ENCODE data around the gene DHRS2. TPM values are rescaled to one million over a fixed set of nuclear protein-coding genes. Genes with fewer than 3 reads are reported as not detected.
A peak's percentile ranks its signal among the peaks of the same experiment; 100 is the strongest.
"Not testable (repeated sequence)": the region's sequence is repeated elsewhere in the genome, so short reads cannot be mapped to it uniquely, and the experiment has no call there.

The DHRS2 gene
- total and polyA plus RNA-seq, 5 donors from 2014 or later = 0.25 TPM; not detected in 4

GRCh38 chr14:23608454-23608853 is 27.7 kb upstream of the DHRS2 start:
- no peaks in the 10 kb centered on the region for H3K9me3 ChIP-seq (ENCODE audit: control insufficient read depth in 2 of 2, low read length in 2 of 2)
- Mint-ChIP-seq H3K4me1 (peaks cover 15 to 37% (median 25%) of the 10 kb centered on the region in 4 donors), H3K9me3 (peaks cover 0 to 11% (median 0%) of the 10 kb centered on the region in 7 donors), H3K27me3 (no peaks in the 10 kb centered on the region), H3K36me3 (no peaks in the 10 kb centered on the region), H3K27ac (peak overlapping the region in 1 of 3 donors; percentile 94), H3K4me3 (no peak overlapping the region)
- ATAC-seq (ENCODE audit: low read depth in 2 of 2) (no peak), DNase-seq (no peak)
- H3K27me3 ChIP-seq (ENCODE audit: control insufficient read depth, insufficient read depth, low read length) = no peaks in the 10 kb centered on the region
- no peak overlapping the region for H3K27ac ChIP-seq (ENCODE audit: insufficient read depth, low read length, poor library complexity, severe bottlenecking)
- H3K4me1 ChIP-seq (ENCODE audit: control insufficient read depth, insufficient read depth, low read length, poor library complexity, severe bottlenecking) = peaks cover 20% of the 10 kb centered on the region
- H3K4me3 ChIP-seq (ENCODE audit: low read depth, low read length) = no peak overlapping the region
- no peaks in the 10 kb centered on the region for H3K36me3 ChIP-seq (ENCODE audit: control insufficient read depth, insufficient read depth, low read length)

GRCh38 chr14:23609001-23609400 is 27.2 kb upstream of the DHRS2 start:
- Histone ChIP-seq H3K4me1 (ENCODE audit: control insufficient read depth, insufficient read depth, low read length, poor library complexity, severe bottlenecking) (peaks cover 20% of the 10 kb centered on the region), H3K27ac (ENCODE audit: insufficient read depth, low read length, poor library complexity, severe bottlenecking) (no peak overlapping the region), H3K9me3 (ENCODE audit: control insufficient read depth in 2 of 2, low read length in 2 of 2) (no peaks in the 10 kb centered on the region), H3K4me3 (ENCODE audit: low read depth, low read length) (no peak overlapping the region), H3K27me3 (ENCODE audit: control insufficient read depth, insufficient read depth, low read length) (no peaks in the 10 kb centered on the region), H3K36me3 (ENCODE audit: control insufficient read depth, insufficient read depth, low read length) (no peaks in the 10 kb centered on the region)
- Mint-ChIP-seq H3K4me1 (peaks cover 15 to 37% (median 25%) of the 10 kb centered on the region in 4 donors), H3K36me3 (no peaks in the 10 kb centered on the region), H3K9me3 (peaks cover 0 to 11% (median 0%) of the 10 kb centered on the region in 7 donors), H3K27ac (peak overlapping the region in 2 of 3 donors; percentile 16 to 94), H3K27me3 (no peaks in the 10 kb centered on the region), H3K4me3 (peak overlapping the region in 2 of 4 donors; percentile 35 to 42)
- DNase-seq (no peak), ATAC-seq (ENCODE audit: low read depth in 2 of 2) (no peak)

- not testable (repeated sequence) for H3K36me3 ChIP-seq (ENCODE audit: control insufficient read depth, insufficient read depth, low read length); DNase-seq; H3K9me3 ChIP-seq (ENCODE audit: control insufficient read depth in 2 of 2, low read length in 2 of 2); H3K36me3 Mint-ChIP-seq; H3K27me3 Mint-ChIP-seq; ATAC-seq (ENCODE audit: low read depth in 2 of 2); H3K27me3 ChIP-seq (ENCODE audit: control insufficient read depth, insufficient read depth, low read length); H3K4me3 ChIP-seq (ENCODE audit: low read depth, low read length)
- peaks cover 15 to 37% (median 25%) of the 10 kb centered on the region in 4 donors for H3K4me1 Mint-ChIP-seq
- Histone ChIP-seq H3K4me1 (ENCODE audit: control insufficient read depth, insufficient read depth, low read length, poor library complexity, severe bottlenecking) (peaks cover 20% of the 10 kb centered on the region), H3K27ac (ENCODE audit: insufficient read depth, low read length, poor library complexity, severe bottlenecking) (peak overlapping the region; percentile 71)
- H3K4me3 Mint-ChIP-seq = peak overlapping the region in 3 of 4 donors; percentile 10 to 82 (median 35)
- H3K9me3 Mint-ChIP-seq = peaks cover 0 to 11% (median 0%) of the 10 kb centered on the region in 7 donors
- peak overlapping the region; percentile 90 to 98 (median 94) for H3K27ac Mint-ChIP-seq
These were observed 26.6 kb upstream of the DHRS2 start for GRCh38 chr14:23609411-23610089.

GRCh38 chr14:23610090-23610814 is 25.9 kb upstream of the DHRS2 start:
- Histone ChIP-seq H3K4me1 (ENCODE audit: control insufficient read depth, insufficient read depth, low read length, poor library complexity, severe bottlenecking) (peaks cover 20% of the 10 kb centered on the region), H3K27me3 (ENCODE audit: control insufficient read depth, insufficient read depth, low read length) (no peaks in the 10 kb centered on the region), H3K4me3 (ENCODE audit: low read depth, low read length) (peak overlapping the region; percentile 57), H3K27ac (ENCODE audit: insufficient read depth, low read length, poor library complexity, severe bottlenecking) (peak overlapping the region; percentile 71), H3K9me3 (ENCODE audit: control insufficient read depth in 2 of 2, low read length in 2 of 2) (no peaks in the 10 kb centered on the region), H3K36me3 (ENCODE audit: control insufficient read depth, insufficient read depth, low read length) (no peaks in the 10 kb centered on the region)
- DNase-seq (peak in 2 of 3 donors; percentile 34 to 59), ATAC-seq (ENCODE audit: low read depth in 2 of 2) (peak; percentile 83 to 86)
- peaks cover 0 to 11% (median 0%) of the 10 kb centered on the region in 7 donors for H3K9me3 Mint-ChIP-seq
- no peaks in the 10 kb centered on the region for H3K36me3 Mint-ChIP-seq
- H3K27me3 Mint-ChIP-seq = no peaks in the 10 kb centered on the region
- peak overlapping the region; percentile 90 to 98 (median 94) for H3K27ac Mint-ChIP-seq
- peaks cover 15 to 37% (median 25%) of the 10 kb centered on the region in 4 donors for H3K4me1 Mint-ChIP-seq
- peak overlapping the region; percentile 13 to 82 (median 76) for H3K4me3 Mint-ChIP-seq

- Mint-ChIP-seq H3K36me3 (no peaks in the 10 kb centered on the region), H3K9me3 (peaks cover 0 to 11% (median 0%) of the 10 kb centered on the region in 7 donors), H3K27ac (peak overlapping the region; percentile 90 to 98 (median 94)), H3K27me3 (no peaks in the 10 kb centered on the region), H3K4me3 (peak overlapping the region in 3 of 4 donors; percentile 13 to 82 (median 74)), H3K4me1 (peaks cover 15 to 37% (median 24%) of the 10 kb centered on the region in 4 donors)
- Histone ChIP-seq H3K36me3 (ENCODE audit: control insufficient read depth, insufficient read depth, low read length) (no peaks in the 10 kb centered on the region), H3K9me3 (ENCODE audit: control insufficient read depth in 2 of 2, low read length in 2 of 2) (no peaks in the 10 kb centered on the region), H3K27me3 (ENCODE audit: control insufficient read depth, insufficient read depth, low read length) (no peaks in the 10 kb centered on the region), H3K4me1 (ENCODE audit: control insufficient read depth, insufficient read depth, low read length, poor library complexity, severe bottlenecking) (peaks cover 20% of the 10 kb centered on the region), H3K4me3 (ENCODE audit: low read depth, low read length) (peak overlapping the region; percentile 57), H3K27ac (ENCODE audit: insufficient read depth, low read length, poor library complexity, severe bottlenecking) (peak overlapping the region; percentile 71)
- peak in 2 of 3 donors; percentile 14 to 39 for DNase-seq
- ATAC-seq (ENCODE audit: low read depth in 2 of 2) = peak; percentile 31 to 59
These were observed 25.3 kb upstream of the DHRS2 start for GRCh38 chr14:23610815-23611289.

- no peak for ATAC-seq (ENCODE audit: low read depth in 2 of 2)
These were observed 23.8 kb upstream of the DHRS2 start for GRCh38 chr14:23612354-23612732.

GRCh38 chr14:23612802-23613201 is 23.4 kb upstream of the DHRS2 start:
- Mint-ChIP-seq H3K4me1 (peaks cover 15 to 33% (median 20%) of the 10 kb centered on the region in 4 donors), H3K36me3 (no peaks in the 10 kb centered on the region), H3K9me3 (peaks cover 0 to 11% (median 0%) of the 10 kb centered on the region in 7 donors), H3K27me3 (no peaks in the 10 kb centered on the region), H3K27ac (peak overlapping the region in 2 of 3 donors; percentile 17 to 22), H3K4me3 (no peak overlapping the region)
- no peaks in the 10 kb centered on the region for H3K9me3 ChIP-seq (ENCODE audit: control insufficient read depth in 2 of 2, low read length in 2 of 2)
- H3K4me1 ChIP-seq (ENCODE audit: control insufficient read depth, insufficient read depth, low read length, poor library complexity, severe bottlenecking) = peaks cover 20% of the 10 kb centered on the region
- ATAC-seq (ENCODE audit: low read depth in 2 of 2) = no peak
- no peak overlapping the region for H3K27ac ChIP-seq (ENCODE audit: insufficient read depth, low read length, poor library complexity, severe bottlenecking)
- DNase-seq = no peak
- no peaks in the 10 kb centered on the region for H3K27me3 ChIP-seq (ENCODE audit: control insufficient read depth, insufficient read depth, low read length)
- H3K4me3 ChIP-seq (ENCODE audit: low read depth, low read length) = no peak overlapping the region
- no peaks in the 10 kb centered on the region for H3K36me3 ChIP-seq (ENCODE audit: control insufficient read depth, insufficient read depth, low read length)

More at GRCh38 chr14:23612354-23612732, 23.8 kb upstream of the DHRS2 start:
- no peaks in the 10 kb centered on the region for H3K36me3 ChIP-seq (ENCODE audit: control insufficient read depth, insufficient read depth, low read length)
- DNase-seq = no peak
- no peak overlapping the region for H3K4me3 Mint-ChIP-seq
- H3K9me3 Mint-ChIP-seq = peaks cover 0 to 11% (median 0%) of the 10 kb centered on the region in 7 donors
- H3K27me3 Mint-ChIP-seq = no peaks in the 10 kb centered on the region
- peaks cover 15 to 33% (median 21%) of the 10 kb centered on the region in 4 donors for H3K4me1 Mint-ChIP-seq
- no peak overlapping the region for H3K4me3 ChIP-seq (ENCODE audit: low read depth, low read length)
- no peak overlapping the region for H3K27ac ChIP-seq (ENCODE audit: insufficient read depth, low read length, poor library complexity, severe bottlenecking)
- H3K36me3 Mint-ChIP-seq = no peaks in the 10 kb centered on the region
- H3K4me1 ChIP-seq (ENCODE audit: control insufficient read depth, insufficient read depth, low read length, poor library complexity, severe bottlenecking) = peaks cover 20% of the 10 kb centered on the region
- no peaks in the 10 kb centered on the region for H3K9me3 ChIP-seq (ENCODE audit: control insufficient read depth in 2 of 2, low read length in 2 of 2)
- no peaks in the 10 kb centered on the region for H3K27me3 ChIP-seq (ENCODE audit: control insufficient read depth, insufficient read depth, low read length)
- H3K27ac Mint-ChIP-seq = peak overlapping the region; percentile 17 to 59 (median 22)
